Globus pallidus (tissue), 1 donor: ENCODE measurements around the gene PLCB1.
"Not testable (repeated sequence)": the region's sequence is repeated elsewhere in the genome, so short reads cannot be mapped to it uniquely, and the experiment has no call there.

Experiments used
- DNase-seq: peaks from one replicate; pipeline ENCODE4 v3.0.0-alpha.2; 2015; ENCODE audit warnings: low spot score

Gene PLCB1

GRCh38 chr20:8786383-8786782 lies 654.3 kb downstream of the PLCB1 start:
- DNase-seq = no peak

- DNase-seq = no peak
Measured at GRCh38 chr20:8787090-8787489, 655.0 kb downstream of the PLCB1 start.

- DNase-seq = no peak
Measured at GRCh38 chr20:8788275-8788674, 656.2 kb downstream of the PLCB1 start.

- no peak for DNase-seq
Measured at GRCh38 chr20:8788831-8789230, 656.8 kb downstream of the PLCB1 start.

GRCh38 chr20:8790442-8791074 lies 658.5 kb downstream of the PLCB1 start:
- DNase-seq = peak; percentile 23

- no peak for DNase-seq
Measured at GRCh38 chr20:8795404-8795803, 663.3 kb downstream of the PLCB1 start.

GRCh38 chr20:8796088-8796660 lies 664.1 kb downstream of the PLCB1 start:
- DNase-seq = peak; percentile 10

GRCh38 chr20:8798505-8798904 lies 666.4 kb downstream of the PLCB1 start:
- DNase-seq = no peak

GRCh38 chr20:8800089-8800488 lies 668.0 kb downstream of the PLCB1 start:
- DNase-seq = no peak

GRCh38 chr20:8801686-8802085 lies 669.6 kb downstream of the PLCB1 start:
- no peak for DNase-seq

GRCh38 chr20:8803065-8803464 lies 671.0 kb downstream of the PLCB1 start:
- DNase-seq = no peak

- no peak for DNase-seq
Measured at GRCh38 chr20:8803941-8804340, 671.9 kb downstream of the PLCB1 start.

- no peak for DNase-seq
Measured at GRCh38 chr20:8805737-8806442, 673.8 kb downstream of the PLCB1 start.

- no peak for DNase-seq
Measured at GRCh38 chr20:8807480-8808201, 675.6 kb downstream of the PLCB1 start.

GRCh38 chr20:8808202-8808535 lies 676.1 kb downstream of the PLCB1 start:
- DNase-seq = no peak

GRCh38 chr20:8809107-8809953 lies 677.3 kb downstream of the PLCB1 start:
- no peak for DNase-seq

GRCh38 chr20:8811801-8812594 lies 679.9 kb downstream of the PLCB1 start:
- no peak for DNase-seq

- no peak for DNase-seq
Measured at GRCh38 chr20:8812817-8813216, 680.8 kb downstream of the PLCB1 start.

- DNase-seq = no peak
Measured at GRCh38 chr20:8815208-8815607, 683.1 kb downstream of the PLCB1 start.

- no peak for DNase-seq
Measured at GRCh38 chr20:8829256-8829655, 697.2 kb downstream of the PLCB1 start.

GRCh38 chr20:8834294-8834693 lies 702.2 kb downstream of the PLCB1 start:
- not testable (repeated sequence) for DNase-seq
